Measurements from ENCODE around the gene MOB2.

GRCh38 chr11:1444823-1445422 is 41.7 kb downstream of the MOB2 start:
- TF ChIP-seq POLR2A (IDR thresholded peaks at IDR 0.05; ENCODE audit: low read depth, low read length) = no peak
- no peak for TF ChIP-seq POLR2AphosphoS5 (IDR thresholded peaks at IDR 0.05; ENCODE audit: low read depth, low read length)
- no peak for TF ChIP-seq TAF1 (IDR thresholded peaks at IDR 0.05; ENCODE audit: low read depth, low read length)
